Breast epithelium (tissue), 3 donors: ENCODE data around the gene CPNE2.

Source experiments
- POLR2A ChIP-seq: fragments of 450-650 bp; IDR thresholded peaks from one replicate; pipeline ENCODE4 v1.6.1; 2016; ENCODE audit warnings: antibody characterized with exemption, mild to moderate bottlenecking, moderate library complexity
- POLR2AphosphoS5 ChIP-seq, 3 donors: sonication (generic); formaldehyde crosslinking; IDR thresholded peaks; one replicate each; pipeline ENCODE4 v1.6.1; 2017; ENCODE audit warnings: antibody characterized with exemption in 3 of 3
- TF ChIP-seq, protein P1 (sequence below), 3 donors: fragments of 450-650 bp; IDR thresholded peaks; one replicate each; pipeline ENCODE4 v1.5.1; 2016 to 2017; ENCODE audit warnings: antibody characterized with exemption in 3 of 3, mild to moderate bottlenecking in 3 of 3, moderate library complexity in 3 of 3

GRCh38 chr16:57133031-57133430 lies 40.6 kb downstream of the CPNE2 start:
- TF ChIP-seq POLR2A (no peak), POLR2AphosphoS5 (IDR thresholded peaks at IDR 0.05) (no peak)
- TF ChIP-seq, protein P1, sequence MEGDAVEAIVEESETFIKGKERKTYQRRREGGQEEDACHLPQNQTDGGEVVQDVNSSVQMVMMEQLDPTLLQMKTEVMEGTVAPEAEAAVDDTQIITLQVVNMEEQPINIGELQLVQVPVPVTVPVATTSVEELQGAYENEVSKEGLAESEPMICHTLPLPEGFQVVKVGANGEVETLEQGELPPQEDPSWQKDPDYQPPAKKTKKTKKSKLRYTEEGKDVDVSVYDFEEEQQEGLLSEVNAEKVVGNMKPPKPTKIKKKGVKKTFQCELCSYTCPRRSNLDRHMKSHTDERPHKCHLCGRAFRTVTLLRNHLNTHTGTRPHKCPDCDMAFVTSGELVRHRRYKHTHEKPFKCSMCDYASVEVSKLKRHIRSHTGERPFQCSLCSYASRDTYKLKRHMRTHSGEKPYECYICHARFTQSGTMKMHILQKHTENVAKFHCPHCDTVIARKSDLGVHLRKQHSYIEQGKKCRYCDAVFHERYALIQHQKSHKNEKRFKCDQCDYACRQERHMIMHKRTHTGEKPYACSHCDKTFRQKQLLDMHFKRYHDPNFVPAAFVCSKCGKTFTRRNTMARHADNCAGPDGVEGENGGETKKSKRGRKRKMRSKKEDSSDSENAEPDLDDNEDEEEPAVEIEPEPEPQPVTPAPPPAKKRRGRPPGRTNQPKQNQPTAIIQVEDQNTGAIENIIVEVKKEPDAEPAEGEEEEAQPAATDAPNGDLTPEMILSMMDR (IDR thresholded peaks at IDR 0.05), result no peak
